Motor neuron (in vitro differentiated cells): Measurements from ENCODE around the gene GOLGA3. TPM values are rescaled to one million over a fixed set of nuclear protein-coding genes. Genes with fewer than 3 reads are reported as not detected.
"Not testable (repeated sequence)": the region's sequence is repeated elsewhere in the genome, so short reads cannot be mapped to it uniquely, and the experiment has no call there.

Experiments
- ATAC-seq, 8 experiments: fragments of 200-7000 bp; cut with Tn5 transposase; replicated peaks in 6 of 8; 2 replicates each; pipeline ENCODE4 v1.8.0; 2021; ENCODE audit warnings: mild to moderate bottlenecking in 8 of 8, moderate library complexity in 8 of 8
- H3K27ac ChIP-seq, 2 donors: fragments of 250-450 bp; sonication (Bioruptor Pico); 2 replicates each; pipeline ENCODE4 v1.9.0; 2021; ENCODE audit warnings: antibody characterized with exemption in 2 of 2, mild to moderate bottlenecking in 2 of 2, moderate library complexity in 1 of 2
- H3K4me1 ChIP-seq, 2 donors: fragments of 250-450 bp; sonication (Bioruptor Pico); replicated peaks in 1 of 2; 2 replicates each; pipeline ENCODE4 v1.6.1; 2021; ENCODE audit warnings: antibody characterized with exemption in 2 of 2, mild to moderate bottlenecking in 2 of 2, moderate library complexity in 1 of 2
- H3K4me3 ChIP-seq, 5 donors: fragments of 250-450 bp; sonication (Bioruptor Pico); 2 replicates each; pipeline ENCODE4 v1.9.0; 2021; ENCODE audit warnings: antibody characterized with exemption in 5 of 5, mild to moderate bottlenecking in 5 of 5, moderate library complexity in 4 of 5
- WGBS, 10 experiments: fragments of 450-650 bp; shearing (Covaris generic); methylation state at CpG; one replicate each; pipeline ENCODE4 v1.0.0; 2022; 5-methylcytosine and 5-hydroxymethylcytosine counted together
- in situ Hi-C, 9 experiments: fragments of 400-800 bp; cut with MboI; loops; one replicate each; pipeline ENCODE4 v1.15.0; 2021; ENCODE audit warnings: low sequenced_read_pairs in 9 of 9, low pct_unique_long_range_greater_than_20kb in 2 of 9; ENCODE audit not compliant: unreplicated experiment in 9 of 9
- total RNA-seq, 8 experiments: library from RNA; unstranded; fragments of 300-600 nt; gene quantifications; 2 replicates each; pipeline versions ENCODE4 v1.2.3 to v1.2.4, GENCODE V29; 2022

GOLGA3 gene, protein sequence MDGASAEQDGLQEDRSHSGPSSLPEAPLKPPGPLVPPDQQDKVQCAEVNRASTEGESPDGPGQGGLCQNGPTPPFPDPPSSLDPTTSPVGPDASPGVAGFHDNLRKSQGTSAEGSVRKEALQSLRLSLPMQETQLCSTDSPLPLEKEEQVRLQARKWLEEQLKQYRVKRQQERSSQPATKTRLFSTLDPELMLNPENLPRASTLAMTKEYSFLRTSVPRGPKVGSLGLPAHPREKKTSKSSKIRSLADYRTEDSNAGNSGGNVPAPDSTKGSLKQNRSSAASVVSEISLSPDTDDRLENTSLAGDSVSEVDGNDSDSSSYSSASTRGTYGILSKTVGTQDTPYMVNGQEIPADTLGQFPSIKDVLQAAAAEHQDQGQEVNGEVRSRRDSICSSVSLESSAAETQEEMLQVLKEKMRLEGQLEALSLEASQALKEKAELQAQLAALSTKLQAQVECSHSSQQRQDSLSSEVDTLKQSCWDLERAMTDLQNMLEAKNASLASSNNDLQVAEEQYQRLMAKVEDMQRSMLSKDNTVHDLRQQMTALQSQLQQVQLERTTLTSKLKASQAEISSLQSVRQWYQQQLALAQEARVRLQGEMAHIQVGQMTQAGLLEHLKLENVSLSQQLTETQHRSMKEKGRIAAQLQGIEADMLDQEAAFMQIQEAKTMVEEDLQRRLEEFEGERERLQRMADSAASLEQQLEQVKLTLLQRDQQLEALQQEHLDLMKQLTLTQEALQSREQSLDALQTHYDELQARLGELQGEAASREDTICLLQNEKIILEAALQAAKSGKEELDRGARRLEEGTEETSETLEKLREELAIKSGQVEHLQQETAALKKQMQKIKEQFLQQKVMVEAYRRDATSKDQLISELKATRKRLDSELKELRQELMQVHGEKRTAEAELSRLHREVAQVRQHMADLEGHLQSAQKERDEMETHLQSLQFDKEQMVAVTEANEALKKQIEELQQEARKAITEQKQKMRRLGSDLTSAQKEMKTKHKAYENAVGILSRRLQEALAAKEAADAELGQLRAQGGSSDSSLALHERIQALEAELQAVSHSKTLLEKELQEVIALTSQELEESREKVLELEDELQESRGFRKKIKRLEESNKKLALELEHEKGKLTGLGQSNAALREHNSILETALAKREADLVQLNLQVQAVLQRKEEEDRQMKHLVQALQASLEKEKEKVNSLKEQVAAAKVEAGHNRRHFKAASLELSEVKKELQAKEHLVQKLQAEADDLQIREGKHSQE (N-terminal part only)
- total RNA-seq: 10 to 100 TPM; 41.1 to 75.1 (median 48.6) TPM

DNA sequence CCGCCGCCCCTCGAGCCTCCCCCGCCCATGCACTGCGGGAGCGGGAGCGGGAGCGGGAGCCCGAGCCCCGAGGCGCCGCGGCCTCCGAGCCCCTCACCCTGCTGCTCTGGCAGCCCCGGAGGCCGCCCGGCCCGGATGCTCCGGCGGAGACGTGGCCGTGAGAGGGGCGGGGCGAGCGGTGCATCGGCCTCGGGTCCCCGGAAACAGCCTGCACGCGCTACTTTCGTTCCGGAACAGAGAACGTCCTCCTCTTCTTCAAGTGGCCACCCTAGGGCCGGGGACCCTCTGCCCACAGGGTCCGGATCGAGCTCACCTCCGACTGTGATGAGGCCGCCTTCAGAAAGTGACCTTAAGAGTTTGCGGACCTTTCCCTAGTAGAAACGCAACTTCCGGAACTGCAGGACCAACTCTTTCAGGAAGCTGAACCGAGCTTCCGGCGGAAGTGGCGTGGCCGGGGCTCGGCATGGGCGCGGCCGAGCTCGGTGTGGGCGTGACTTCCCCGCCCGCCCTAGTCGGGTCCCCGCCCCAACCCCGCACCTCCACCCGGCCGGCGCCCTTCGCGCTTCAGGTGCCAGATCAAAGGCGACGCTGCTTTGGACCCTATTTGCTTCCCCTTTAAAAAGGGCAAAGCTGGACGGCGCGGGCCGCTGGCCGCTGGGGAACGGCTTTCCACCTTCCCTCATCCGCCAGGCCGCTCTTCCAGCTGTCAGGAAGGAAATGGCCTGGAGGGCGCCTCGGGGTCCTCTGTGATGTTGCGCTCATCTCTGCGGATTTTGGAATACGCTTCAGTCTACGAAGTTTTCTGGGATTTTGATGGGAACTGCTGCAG, at the start of gene GOLGA3:
Gene GOLGA3 (minus strand): TSS at position 164 of the 829 bp plus-strand sequence. CDS start 6,741 bp downstream, outside the sequence.
- in situ Hi-C loops: no loop called here
- 0 to 46% (median 15%) methylated on average over 2 to 19 of the region's 78 CpGs; no CpG with 5 or more reads in 5 of the 10 experiments for WGBS, 10 experiments
- Histone ChIP-seq H3K4me1 (peaks cover 8 to 12% of the 10 kb centered on the region in 2 donors), H3K27ac (peak within 1 kb of the TSS; percentile 99 to 100), H3K4me3 (peak within 1 kb of the TSS; percentile 63 to 100 (median 82))
- peak; percentile 67 to 93 (median 86) for ATAC-seq

DNA sequence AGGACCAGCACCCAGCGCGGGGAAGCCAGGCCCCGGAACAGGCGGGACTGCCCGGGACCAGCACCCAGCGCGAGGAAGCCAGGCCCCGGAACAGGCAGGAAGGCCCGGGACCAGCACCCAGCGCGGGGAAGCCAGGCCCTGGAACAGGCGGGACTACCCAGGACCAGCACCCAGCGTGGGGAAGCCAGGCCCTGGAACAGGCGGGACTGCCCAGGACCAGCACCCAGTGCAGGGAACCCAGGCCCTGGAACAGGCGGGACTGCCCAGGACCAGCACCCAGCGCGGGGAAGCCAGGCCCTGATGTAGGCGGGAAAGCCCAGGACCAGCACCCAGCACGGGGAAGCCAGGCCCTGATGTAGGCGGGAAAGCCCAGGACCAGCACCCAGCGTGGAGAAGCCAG, 46.0 kb upstream of the GOLGA3 start:
- ATAC-seq, H3K4me1 ChIP-seq, in situ Hi-C loops, H3K27ac ChIP-seq, H3K4me3 ChIP-seq: not testable (repeated sequence)
- WGBS, 10 experiments: 40 to 100% (median 100%) methylated on average over 1 of the region's 21 CpGs; no CpG with 5 or more reads in 7 of the 10 experiments

DNA sequence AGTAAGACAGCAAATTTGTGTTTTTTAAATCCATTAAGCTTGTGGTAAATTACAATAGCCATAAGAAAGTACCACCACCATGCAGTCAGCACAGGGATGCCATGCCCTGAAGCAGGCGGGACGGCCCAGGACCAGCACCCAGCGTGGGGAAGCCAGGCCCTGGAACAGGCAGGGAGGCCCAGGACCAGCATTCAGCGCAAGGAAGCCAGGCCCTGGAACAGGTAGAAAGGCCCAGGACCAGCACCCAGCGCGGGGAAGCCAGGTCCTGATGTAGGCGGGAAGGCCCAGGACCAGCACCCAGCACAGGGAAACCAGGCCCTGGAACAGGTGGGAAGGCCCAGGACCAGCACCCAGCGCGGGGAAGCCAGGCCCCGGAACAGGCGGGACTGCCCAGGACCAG, 45.5 kb upstream of the GOLGA3 start:
- H3K27ac ChIP-seq: no peak overlapping the region
- ATAC-seq: no peak
- WGBS, 10 experiments: 100% methylated on average over 1 to 4 of the region's 11 CpGs; no CpG with 5 or more reads in 6 of the 10 experiments
- in situ Hi-C loops: no loop called here
- no peak overlapping the region for H3K4me3 ChIP-seq
- H3K4me1 ChIP-seq: no peaks in the 10 kb centered on the region

DNA sequence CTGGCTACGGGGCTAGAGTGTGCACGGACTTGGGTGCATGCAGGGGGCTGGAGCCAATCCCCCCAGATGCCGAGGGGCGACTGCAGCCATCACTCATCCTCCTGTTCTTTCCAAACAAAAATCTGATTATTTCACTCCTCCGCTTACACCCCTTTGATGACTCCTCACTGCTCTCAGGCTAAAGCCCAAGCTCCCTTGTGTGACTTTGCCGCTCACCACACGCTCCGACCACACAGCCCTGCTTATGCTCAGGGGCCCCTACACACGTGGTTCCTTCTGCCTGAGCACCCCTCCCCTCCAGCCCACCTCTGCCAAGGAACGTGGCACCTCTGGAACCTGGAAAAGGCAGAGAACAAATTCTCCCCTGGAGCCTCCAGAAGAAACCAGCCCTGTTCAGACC, 45.1 kb upstream of the GOLGA3 start:
- Histone ChIP-seq H3K4me3 (no peak overlapping the region), H3K4me1 (no peaks in the 10 kb centered on the region), H3K27ac (no peak overlapping the region)
- in situ Hi-C loops: no loop called here
- 96 to 100% (median 100%) methylated on average over 2 to 5 of the region's 10 CpGs; no CpG with 5 or more reads in 7 of the 10 experiments for WGBS, 10 experiments
- no peak for ATAC-seq

DNA sequence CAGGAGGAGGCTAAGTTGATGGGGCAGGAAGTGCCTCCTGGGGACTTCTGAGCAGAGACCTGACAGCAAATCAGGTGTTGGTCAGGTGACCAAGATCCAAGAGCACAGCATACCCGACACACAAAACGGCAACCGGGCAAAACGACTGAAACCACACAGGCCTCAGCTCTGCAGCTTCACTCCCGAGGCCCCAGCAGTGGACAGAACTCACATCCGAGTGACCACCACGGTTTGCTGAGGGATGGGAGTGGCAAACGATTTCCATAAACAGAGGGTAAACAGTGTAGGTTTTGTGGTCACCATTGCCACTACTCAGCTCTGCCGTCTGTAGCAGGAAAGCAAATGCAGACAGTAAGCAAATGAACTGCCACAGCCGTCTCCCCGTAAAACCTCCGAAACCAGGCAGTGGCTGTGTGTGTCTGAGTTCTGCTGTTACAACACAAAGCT, 44.3 kb upstream of the GOLGA3 start:
- whole genome bisulfite sequencing, 10 experiments: 67 to 93% (median 72%) methylated on average over 1 to 10 of the region's 12 CpGs; no CpG with 5 or more reads in 5 of the 10 experiments
- Histone ChIP-seq H3K4me1 (no peaks in the 10 kb centered on the region), H3K4me3 (no peak overlapping the region), H3K27ac (no peak overlapping the region)
- in situ Hi-C loops: no loop called here
- ATAC-seq: no peak

DNA sequence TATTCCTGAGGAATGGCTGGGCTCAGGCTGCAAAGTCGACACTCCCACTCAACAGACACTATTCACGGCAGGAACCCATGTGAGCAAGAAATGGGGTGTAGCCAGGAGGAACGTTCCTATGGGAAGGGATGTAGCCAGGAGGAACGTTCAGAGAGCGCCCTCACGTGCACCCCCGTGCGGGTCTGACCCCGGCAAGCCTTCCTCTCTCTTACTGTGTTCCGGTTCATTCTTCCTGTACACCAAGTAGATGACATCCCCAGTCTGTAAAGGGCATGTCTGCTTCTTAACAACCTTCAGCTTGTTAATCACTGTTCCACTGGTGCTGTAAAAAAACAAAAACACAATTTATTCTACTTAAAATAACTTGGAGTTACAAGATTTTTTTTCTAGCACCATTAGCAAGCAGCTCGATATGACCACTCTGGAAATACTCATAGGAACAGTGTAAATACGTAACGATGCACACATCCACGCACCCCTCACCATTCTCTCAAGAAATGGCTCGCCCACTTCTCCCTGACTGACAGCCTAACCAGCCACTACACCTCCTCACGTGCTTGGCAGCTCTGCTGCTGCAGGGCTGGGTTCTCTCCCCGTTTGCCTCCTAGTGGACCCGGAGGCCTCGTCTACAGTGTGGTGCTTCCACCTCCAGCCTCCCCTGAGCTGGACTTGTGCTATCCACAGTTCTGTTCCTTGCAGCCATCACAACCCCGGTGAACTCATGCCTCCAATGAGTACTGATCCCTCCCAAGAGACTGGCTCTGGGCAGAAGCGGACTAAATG, 43.6 kb upstream of the GOLGA3 start:
- Histone ChIP-seq H3K4me1 (no peaks in the 10 kb centered on the region), H3K27ac (no peak overlapping the region), H3K4me3 (no peak overlapping the region)
- no peak for ATAC-seq
- in situ Hi-C loops: no loop called here
- WGBS, 10 experiments: 88 to 100% (median 95%) methylated on average over 1 to 14 of the region's 21 CpGs; no CpG with 5 or more reads in 1 of the 10 experiments

DNA sequence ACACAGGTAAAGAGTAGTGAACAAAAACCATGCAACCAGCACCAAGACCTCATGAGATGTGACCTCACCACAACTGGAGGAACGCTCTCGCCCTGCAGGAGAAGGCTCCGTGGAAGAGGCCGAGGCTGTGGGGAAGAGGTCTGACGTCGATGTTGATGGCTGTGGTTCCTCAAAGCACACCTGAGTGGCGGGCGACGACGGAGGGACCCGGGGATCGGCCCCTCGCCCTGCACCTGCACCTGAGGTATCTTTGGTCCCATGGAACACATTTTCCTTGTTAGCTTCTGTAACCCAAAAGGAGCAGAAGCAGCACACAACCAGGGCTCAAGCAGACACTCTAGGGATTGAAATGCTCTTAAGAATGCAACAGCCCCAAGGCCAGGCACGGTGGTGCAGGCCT, 40.9 kb upstream of the GOLGA3 start:
- H3K27ac ChIP-seq: no peak overlapping the region
- no peak for ATAC-seq
- H3K4me3 ChIP-seq: no peak overlapping the region
- no peaks in the 10 kb centered on the region for H3K4me1 ChIP-seq
- in situ Hi-C loops: no loop called here
- WGBS, 10 experiments: 83 to 100% methylated on average over 2 to 9 of the region's 14 CpGs; no CpG with 5 or more reads in 8 of the 10 experiments

DNA sequence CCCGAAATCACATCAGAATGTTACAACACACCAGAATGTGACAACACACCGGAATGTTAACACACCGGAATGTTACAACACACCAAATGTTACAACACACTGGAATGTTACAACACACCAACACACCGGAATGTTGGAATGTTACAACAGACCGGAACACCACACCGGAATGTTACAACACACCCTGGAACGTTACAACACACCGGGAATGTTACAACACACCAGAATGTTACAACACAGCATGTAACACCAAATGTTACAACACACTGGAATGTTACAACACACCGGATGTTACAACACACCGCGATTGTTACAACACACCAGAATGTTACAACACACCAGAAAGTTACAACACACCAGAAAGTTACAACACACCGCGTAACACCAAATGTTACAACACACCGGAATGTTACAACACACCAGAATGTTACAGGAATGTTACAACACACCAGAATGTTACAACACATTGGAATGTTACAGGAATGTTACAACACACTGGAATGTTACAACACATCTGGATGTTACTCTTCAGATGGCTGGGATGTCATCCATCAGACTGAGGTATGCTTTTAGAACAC, 37.7 kb upstream of the GOLGA3 start:
- 94 to 100% (median 97%) methylated on average over 2 to 12 of the region's 14 CpGs; no CpG with 5 or more reads in 3 of the 10 experiments for WGBS, 10 experiments
- no peak overlapping the region for H3K4me3 ChIP-seq
- no peaks in the 10 kb centered on the region for H3K4me1 ChIP-seq
- in situ Hi-C loops: no loop called here
- no peak overlapping the region for H3K27ac ChIP-seq
- peak in 2 of 8 experiments; percentile 56 to 71 for ATAC-seq

DNA sequence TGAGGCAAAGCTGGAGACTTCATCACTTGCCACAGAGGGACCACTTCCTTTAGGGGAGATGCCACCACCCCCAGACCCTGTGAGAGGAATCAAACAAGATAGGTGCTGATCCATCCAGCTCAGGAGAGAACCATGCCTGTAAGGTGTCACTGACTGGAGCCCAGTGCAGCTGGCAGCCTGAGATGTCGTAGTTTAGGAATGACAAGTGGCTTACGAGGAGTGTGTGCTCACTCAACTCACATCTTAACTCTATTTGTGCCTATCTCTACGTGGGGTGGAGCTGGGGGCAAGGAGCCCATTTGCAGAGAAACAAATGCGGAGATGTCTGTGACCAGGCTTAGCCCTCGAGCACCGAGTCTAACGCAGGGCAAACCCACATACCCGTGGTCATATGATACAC, 32.9 kb upstream of the GOLGA3 start:
- Histone ChIP-seq H3K4me1 (no peaks in the 10 kb centered on the region), H3K27ac (no peak overlapping the region), H3K4me3 (no peak overlapping the region)
- no peak for ATAC-seq
- in situ Hi-C loops: no loop called here
- WGBS, 10 experiments: 92 to 100% (median 97%) methylated on average over 1 to 7 of the region's 8 CpGs; no CpG with 5 or more reads in 5 of the 10 experiments

DNA sequence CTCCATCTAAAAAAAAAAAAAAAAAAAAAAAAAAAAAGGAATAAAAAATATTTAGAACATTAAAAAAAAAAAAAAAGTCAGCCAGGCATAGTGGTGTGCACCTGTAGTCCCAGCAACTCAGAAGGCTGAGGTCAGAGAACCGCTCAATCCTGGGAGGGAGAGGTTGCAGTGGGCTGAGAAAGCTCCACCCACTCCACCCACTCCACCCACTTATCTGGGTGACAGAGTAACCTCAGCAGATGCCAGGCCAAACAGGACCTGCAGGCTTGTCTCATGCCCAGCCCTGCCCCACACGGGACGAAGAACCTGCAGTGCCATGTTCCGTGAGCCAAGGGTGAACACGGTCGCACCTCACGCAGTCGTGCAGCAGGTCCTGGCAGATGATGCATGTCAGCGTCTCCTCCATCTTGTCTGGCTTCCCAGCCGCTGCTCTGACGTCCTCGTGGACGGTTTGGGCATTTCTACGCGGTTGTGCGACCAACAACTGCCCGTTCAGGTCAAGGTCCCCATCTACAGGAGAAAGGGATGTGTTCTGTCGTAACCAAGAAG, 30.1 kb upstream of the GOLGA3 start:
- Histone ChIP-seq H3K4me3 (no peak overlapping the region), H3K4me1 (no peaks in the 10 kb centered on the region), H3K27ac (no peak overlapping the region)
- in situ Hi-C loops: no loop called here
- peak in 3 of 8 experiments; percentile 9 to 85 (median 18) for ATAC-seq
- 83 to 100% (median 97%) methylated on average over 1 to 11 of the region's 18 CpGs; no CpG with 5 or more reads in 3 of the 10 experiments for WGBS, 10 experiments

DNA sequence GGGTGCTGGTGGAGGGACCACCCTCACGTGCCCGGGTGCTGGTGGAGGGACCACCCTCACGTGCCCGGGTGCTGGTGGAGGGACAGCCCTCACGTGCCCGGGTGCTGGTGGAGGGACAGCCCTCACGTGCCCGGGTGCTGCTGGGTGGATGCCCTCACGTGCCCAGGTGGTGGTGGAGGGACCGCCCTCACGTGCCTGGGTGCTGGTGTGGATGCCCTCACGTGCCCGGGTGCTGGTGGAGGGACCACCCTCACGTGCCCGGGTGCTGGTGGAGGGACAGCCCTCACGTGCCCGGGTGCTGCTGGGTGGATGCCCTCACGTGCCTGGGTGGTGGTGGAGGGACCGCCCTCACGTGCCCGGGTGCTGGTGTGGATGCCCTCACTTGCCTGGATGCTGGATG, 28.4 kb upstream of the GOLGA3 start:
- H3K4me3 ChIP-seq, in situ Hi-C loops, ATAC-seq, H3K4me1 ChIP-seq, H3K27ac ChIP-seq: not testable (repeated sequence)
- 90 to 93% methylated on average over 4 to 7 of the region's 21 CpGs; no CpG with 5 or more reads in 8 of the 10 experiments for WGBS, 10 experiments
